ENCODE measurements around the gene RNASET2. TPM values are rescaled to one million over a fixed set of nuclear protein-coding genes. Genes with fewer than 3 reads are reported as not detected.

Gene RNASET2
- polyA plus RNA-seq, 1 donor from 2014 or later, result 73.9 TPM

GRCh38 chr6:166938704-166939103 lies 17.6 kb downstream of the RNASET2 start:
- peaks cover 4% of the 10 kb centered on the region for H3K36me3 ChIP-seq (ENCODE audit: insufficient read depth, low read length)
- no peaks in the 10 kb centered on the region for H3K9me3 ChIP-seq (ENCODE audit: low read length)
- H3K27me3 ChIP-seq (ENCODE audit: insufficient read depth, low read depth, low read length), result no peaks in the 10 kb centered on the region
- TF ChIP-seq EP300 (conservative IDR thresholded peaks at IDR 0.05; ENCODE audit: poor library complexity, severe bottlenecking), result no peak
- no peak for TF ChIP-seq MXI1 (conservative IDR thresholded peaks at IDR 0.05; ENCODE audit: poor library complexity, severe bottlenecking)
- no peak for TF ChIP-seq SMC3 (conservative IDR thresholded peaks at IDR 0.05; ENCODE audit: poor library complexity)
- TF ChIP-seq CTCF (IDR thresholded peaks at IDR 0.05; ENCODE audit: poor library complexity, severe bottlenecking), result no peak
- no peak for TF ChIP-seq RAD21 (conservative IDR thresholded peaks at IDR 0.05)
- no peak overlapping the region for H3K4me2 ChIP-seq (ENCODE audit: low read length)
- no peak overlapping the region for H3K4me3 ChIP-seq (ENCODE audit: low read length)
- H3K27ac ChIP-seq (ENCODE audit: low read length), result no peak overlapping the region
- peaks cover 10% of the 10 kb centered on the region for H3F3A ChIP-seq (ENCODE audit: insufficient read depth, low read length, poor library complexity, severe bottlenecking)
- H3K79me2 ChIP-seq (replicated peaks; ENCODE audit: insufficient read depth, low read length), result no peaks in the 10 kb centered on the region
- no peak overlapping the region for H2AFZ ChIP-seq (ENCODE audit: low read depth, low read length)
- no peaks in the 10 kb centered on the region for H3K9me2 ChIP-seq (ENCODE audit: insufficient read depth, low read length)
- H3K9ac ChIP-seq (ENCODE audit: low read length), result no peak overlapping the region
- no peaks in the 10 kb centered on the region for H4K20me1 ChIP-seq (ENCODE audit: insufficient read depth)

GRCh38 chr6:166938150-166938549 lies 18.2 kb downstream of the RNASET2 start:
- H3K79me2 ChIP-seq (replicated peaks; ENCODE audit: insufficient read depth, low read length), result no peaks in the 10 kb centered on the region
- TF ChIP-seq MXI1 (conservative IDR thresholded peaks at IDR 0.05; ENCODE audit: poor library complexity, severe bottlenecking), result no peak
- no peak for TF ChIP-seq TAF1 (IDR thresholded peaks at IDR 0.05; ENCODE audit: low read depth)
- TF ChIP-seq EP300 (conservative IDR thresholded peaks at IDR 0.05; ENCODE audit: poor library complexity, severe bottlenecking), result no peak
- no peak for TF ChIP-seq POLR2AphosphoS5 (IDR thresholded peaks at IDR 0.05)
- no peak for TF ChIP-seq CTCF (IDR thresholded peaks at IDR 0.05; ENCODE audit: poor library complexity, severe bottlenecking)
- TF ChIP-seq EZH2 (IDR thresholded peaks at IDR 0.05; ENCODE audit: borderline replicate concordance, insufficient read depth, low read length, poor library complexity, severe bottlenecking), result no peak
- TF ChIP-seq RAD21 (conservative IDR thresholded peaks at IDR 0.05), result no peak

DNA sequence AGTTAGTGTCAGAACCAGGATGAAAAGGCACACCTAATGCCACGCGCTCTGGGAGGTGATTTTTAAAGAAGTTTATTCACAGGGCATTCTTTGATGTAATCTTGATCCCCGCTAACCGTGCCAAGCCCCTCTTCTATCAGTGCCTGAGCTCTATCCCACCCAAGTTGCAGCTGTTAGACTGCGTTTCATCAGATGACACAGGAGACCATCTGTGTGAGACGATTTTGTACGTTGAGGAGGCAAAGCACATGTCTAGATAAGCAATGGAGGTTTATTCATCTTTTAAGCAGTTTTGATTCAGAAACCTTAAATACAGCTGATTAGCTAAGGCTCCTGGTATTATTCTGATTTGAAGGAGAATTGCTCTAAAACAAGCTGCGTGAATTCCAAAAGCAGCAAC lies 18.6 kb downstream of the RNASET2 start:
- Histone ChIP-seq H2AFZ (ENCODE audit: low read depth, low read length) (no peak overlapping the region), H3K27me3 (ENCODE audit: insufficient read depth, low read depth, low read length) (no peaks in the 10 kb centered on the region), H3K27ac (ENCODE audit: low read length) (no peak overlapping the region), H3K9ac (ENCODE audit: low read length) (no peak overlapping the region), H3K4me3 (ENCODE audit: low read length) (no peak overlapping the region), H3K9me3 (ENCODE audit: low read length) (no peaks in the 10 kb centered on the region), H3K9me2 (ENCODE audit: insufficient read depth, low read length) (no peaks in the 10 kb centered on the region), H3F3A (ENCODE audit: insufficient read depth, low read length, poor library complexity, severe bottlenecking) (peaks cover 10% of the 10 kb centered on the region), H3K79me2 (replicated peaks; ENCODE audit: insufficient read depth, low read length) (no peaks in the 10 kb centered on the region), H3K4me2 (ENCODE audit: low read length) (no peak overlapping the region), H4K20me1 (ENCODE audit: insufficient read depth) (no peaks in the 10 kb centered on the region), H3K36me3 (ENCODE audit: insufficient read depth, low read length) (peaks cover under 1% of the 10 kb centered on the region)
- TF ChIP-seq EZH2 (IDR thresholded peaks at IDR 0.05; ENCODE audit: borderline replicate concordance, insufficient read depth, low read length, poor library complexity, severe bottlenecking), result no peak
- TF ChIP-seq TAF1 (IDR thresholded peaks at IDR 0.05; ENCODE audit: low read depth), result no peak
- no peak for TF ChIP-seq SMC3 (conservative IDR thresholded peaks at IDR 0.05; ENCODE audit: poor library complexity)
- TF ChIP-seq CTCF (IDR thresholded peaks at IDR 0.05; ENCODE audit: poor library complexity, severe bottlenecking), result no peak

More at GRCh38 chr6:166938150-166938549, 18.2 kb downstream of the RNASET2 start:
- Histone ChIP-seq H3K4me2 (ENCODE audit: low read length) (no peak overlapping the region), H4K20me1 (ENCODE audit: insufficient read depth) (no peaks in the 10 kb centered on the region), H3K9ac (ENCODE audit: low read length) (no peak overlapping the region), H3K4me3 (ENCODE audit: low read length) (no peak overlapping the region), H3K27me3 (ENCODE audit: insufficient read depth, low read depth, low read length) (no peaks in the 10 kb centered on the region), H3K9me3 (ENCODE audit: low read length) (no peaks in the 10 kb centered on the region), H3K36me3 (ENCODE audit: insufficient read depth, low read length) (peaks cover under 1% of the 10 kb centered on the region), H3F3A (ENCODE audit: insufficient read depth, low read length, poor library complexity, severe bottlenecking) (peaks cover 10% of the 10 kb centered on the region), H2AFZ (ENCODE audit: low read depth, low read length) (no peak overlapping the region), H3K27ac (ENCODE audit: low read length) (no peak overlapping the region), H3K9me2 (ENCODE audit: insufficient read depth, low read length) (no peaks in the 10 kb centered on the region)

Measured in neural cell (in vitro differentiated cells).